ENCODE measurements around the gene PALM3. TPM values are rescaled to one million over a fixed set of nuclear protein-coding genes. Genes with fewer than 3 reads are reported as not detected.

Gene PALM3
- total and polyA plus RNA-seq, 10 of the 15 experiments (the other 5 are each of a cell fraction or from before 2014, with no cell fraction given), result 0.07 TPM; not detected in 9

GRCh38 chr19:14081797-14082674 lies 20.2 kb upstream of the PALM3 start (continued):
- TF ChIP-seq IKZF1 (conservative IDR thresholded peaks at IDR 0.05) (no peak), POLR2AphosphoS5 (IDR thresholded peaks at IDR 0.05; ENCODE audit: low read length) (peak; percentile 73; the same call in 1 of the 2 replicates), POLR2A (IDR thresholded peaks at IDR 0.05; ENCODE audit: low read depth, low read length) (peak; percentile 54), NFYB (IDR thresholded peaks at IDR 0.05; ENCODE audit: insufficient read depth, low read depth, low read length) (no peak), NFXL1 (IDR thresholded peaks at IDR 0.05; ENCODE audit: borderline replicate concordance) (0 out of 2 replicates have a peak, but pooled peaks have one; percentile 75), MLLT1 (IDR thresholded peaks at IDR 0.05) (no peak), PAX8 (IDR thresholded peaks at IDR 0.05) (no peak), HDAC2 (IDR thresholded peaks at IDR 0.05) (no peak), RB1 (IDR thresholded peaks at IDR 0.05; ENCODE audit: borderline replicate concordance) (no peak; the same call in 1 of the 2 replicates), EGR1 (IDR thresholded peaks at IDR 0.05; ENCODE audit: borderline replicate concordance in 1 of 2, low read depth in 2 of 2, low read length in 2 of 2) (peak in 1 of 2 experiments; percentile 53; a peak in 1 of 3 replicates), POU2F2 (IDR thresholded peaks at IDR 0.05; ENCODE audit: borderline replicate concordance, low read depth, low read length) (no peak), MTA3 (IDR thresholded peaks at IDR 0.05; ENCODE audit: borderline replicate concordance, low read length) (no peak), ZNF217 (IDR thresholded peaks at IDR 0.05) (0 out of 2 replicates have a peak, but pooled peaks have one; percentile 30), PAX5 (IDR thresholded peaks at IDR 0.05; ENCODE audit: borderline replicate concordance, low read depth, low read length) (0 out of 2 replicates have a peak, but pooled peaks have one; percentile 7)
- TF ChIP-seq, protein P1, sequence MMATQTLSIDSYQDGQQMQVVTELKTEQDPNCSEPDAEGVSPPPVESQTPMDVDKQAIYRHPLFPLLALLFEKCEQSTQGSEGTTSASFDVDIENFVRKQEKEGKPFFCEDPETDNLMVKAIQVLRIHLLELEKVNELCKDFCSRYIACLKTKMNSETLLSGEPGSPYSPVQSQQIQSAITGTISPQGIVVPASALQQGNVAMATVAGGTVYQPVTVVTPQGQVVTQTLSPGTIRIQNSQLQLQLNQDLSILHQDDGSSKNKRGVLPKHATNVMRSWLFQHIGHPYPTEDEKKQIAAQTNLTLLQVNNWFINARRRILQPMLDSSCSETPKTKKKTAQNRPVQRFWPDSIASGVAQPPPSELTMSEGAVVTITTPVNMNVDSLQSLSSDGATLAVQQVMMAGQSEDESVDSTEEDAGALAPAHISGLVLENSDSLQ (IDR thresholded peaks at IDR 0.05), result no peak
- TF ChIP-seq, protein P2, sequence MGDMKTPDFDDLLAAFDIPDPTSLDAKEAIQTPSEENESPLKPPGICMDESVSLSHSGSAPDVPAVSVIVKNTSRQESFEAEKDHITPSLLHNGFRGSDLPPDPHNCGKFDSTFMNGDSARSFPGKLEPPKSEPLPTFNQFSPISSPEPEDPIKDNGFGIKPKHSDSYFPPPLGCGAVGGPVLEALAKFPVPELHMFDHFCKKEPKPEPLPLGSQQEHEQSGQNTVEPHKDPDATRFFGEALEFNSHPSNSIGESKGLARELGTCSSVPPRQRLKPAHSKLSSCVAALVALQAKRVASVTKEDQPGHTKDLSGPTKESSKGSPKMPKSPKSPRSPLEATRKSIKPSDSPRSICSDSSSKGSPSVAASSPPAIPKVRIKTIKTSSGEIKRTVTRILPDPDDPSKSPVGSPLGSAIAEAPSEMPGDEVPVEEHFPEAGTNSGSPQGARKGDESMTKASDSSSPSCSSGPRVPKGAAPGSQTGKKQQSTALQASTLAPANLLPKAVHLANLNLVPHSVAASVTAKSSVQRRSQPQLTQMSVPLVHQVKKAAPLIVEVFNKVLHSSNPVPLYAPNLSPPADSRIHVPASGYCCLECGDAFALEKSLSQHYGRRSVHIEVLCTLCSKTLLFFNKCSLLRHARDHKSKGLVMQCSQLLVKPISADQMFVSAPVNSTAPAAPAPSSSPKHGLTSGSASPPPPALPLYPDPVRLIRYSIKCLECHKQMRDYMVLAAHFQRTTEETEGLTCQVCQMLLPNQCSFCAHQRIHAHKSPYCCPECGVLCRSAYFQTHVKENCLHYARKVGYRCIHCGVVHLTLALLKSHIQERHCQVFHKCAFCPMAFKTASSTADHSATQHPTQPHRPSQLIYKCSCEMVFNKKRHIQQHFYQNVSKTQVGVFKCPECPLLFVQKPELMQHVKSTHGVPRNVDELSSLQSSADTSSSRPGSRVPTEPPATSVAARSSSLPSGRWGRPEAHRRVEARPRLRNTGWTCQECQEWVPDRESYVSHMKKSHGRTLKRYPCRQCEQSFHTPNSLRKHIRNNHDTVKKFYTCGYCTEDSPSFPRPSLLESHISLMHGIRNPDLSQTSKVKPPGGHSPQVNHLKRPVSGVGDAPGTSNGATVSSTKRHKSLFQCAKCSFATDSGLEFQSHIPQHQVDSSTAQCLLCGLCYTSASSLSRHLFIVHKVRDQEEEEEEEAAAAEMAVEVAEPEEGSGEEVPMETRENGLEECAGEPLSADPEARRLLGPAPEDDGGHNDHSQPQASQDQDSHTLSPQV (IDR thresholded peaks at IDR 0.05), result no peak
- TF ChIP-seq, protein P3, sequence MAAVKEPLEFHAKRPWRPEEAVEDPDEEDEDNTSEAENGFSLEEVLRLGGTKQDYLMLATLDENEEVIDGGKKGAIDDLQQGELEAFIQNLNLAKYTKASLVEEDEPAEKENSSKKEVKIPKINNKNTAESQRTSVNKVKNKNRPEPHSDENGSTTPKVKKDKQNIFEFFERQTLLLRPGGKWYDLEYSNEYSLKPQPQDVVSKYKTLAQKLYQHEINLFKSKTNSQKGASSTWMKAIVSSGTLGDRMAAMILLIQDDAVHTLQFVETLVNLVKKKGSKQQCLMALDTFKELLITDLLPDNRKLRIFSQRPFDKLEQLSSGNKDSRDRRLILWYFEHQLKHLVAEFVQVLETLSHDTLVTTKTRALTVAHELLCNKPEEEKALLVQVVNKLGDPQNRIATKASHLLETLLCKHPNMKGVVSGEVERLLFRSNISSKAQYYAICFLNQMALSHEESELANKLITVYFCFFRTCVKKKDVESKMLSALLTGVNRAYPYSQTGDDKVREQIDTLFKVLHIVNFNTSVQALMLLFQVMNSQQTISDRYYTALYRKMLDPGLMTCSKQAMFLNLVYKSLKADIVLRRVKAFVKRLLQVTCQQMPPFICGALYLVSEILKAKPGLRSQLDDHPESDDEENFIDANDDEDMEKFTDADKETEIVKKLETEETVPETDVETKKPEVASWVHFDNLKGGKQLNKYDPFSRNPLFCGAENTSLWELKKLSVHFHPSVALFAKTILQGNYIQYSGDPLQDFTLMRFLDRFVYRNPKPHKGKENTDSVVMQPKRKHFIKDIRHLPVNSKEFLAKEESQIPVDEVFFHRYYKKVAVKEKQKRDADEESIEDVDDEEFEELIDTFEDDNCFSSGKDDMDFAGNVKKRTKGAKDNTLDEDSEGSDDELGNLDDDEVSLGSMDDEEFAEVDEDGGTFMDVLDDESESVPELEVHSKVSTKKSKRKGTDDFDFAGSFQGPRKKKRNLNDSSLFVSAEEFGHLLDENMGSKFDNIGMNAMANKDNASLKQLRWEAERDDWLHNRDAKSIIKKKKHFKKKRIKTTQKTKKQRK (IDR thresholded peaks at IDR 0.05; ENCODE audit: low read depth, low read length), result no peak

All from GM12878 (cell line).